Chondrocyte (in vitro differentiated cells): Measurements from ENCODE around the gene TSR3. TPM values are rescaled to one million over a fixed set of nuclear protein-coding genes. Genes with fewer than 3 reads are reported as not detected.

Experiments
- DNase-seq: peaks from one replicate; pipeline ENCODE4 v3.0.0; 2021; ENCODE audit warnings: mixed read lengths, low spot score
- H3K27ac Mint-ChIP-seq: one replicate; pipeline ENCODE4 v1.8.0; 2021; ENCODE audit warnings: mild to moderate bottlenecking, moderate library complexity, mixed read lengths; ENCODE audit not compliant: unreplicated experiment
- H3K27me3 Mint-ChIP-seq: 2 replicates; pipeline ENCODE4 v1.8.0; 2021; ENCODE audit warnings: low read depth, mixed read lengths
- H3K36me3 Mint-ChIP-seq: 2 replicates; pipeline ENCODE4 v1.8.0; 2021; ENCODE audit warnings: low read depth, mixed read lengths
- H3K4me1 Mint-ChIP-seq: 2 replicates; pipeline ENCODE4 v1.8.0; 2021; ENCODE audit warnings: low read depth, mild to moderate bottlenecking, mixed read lengths
- H3K4me3 Mint-ChIP-seq: one replicate; pipeline ENCODE4 v1.8.0; 2021; ENCODE audit warnings: mild to moderate bottlenecking, moderate library complexity, mixed read lengths; ENCODE audit not compliant: unreplicated experiment
- H3K9me3 Mint-ChIP-seq: 2 replicates; pipeline ENCODE4 v1.8.0; 2021; ENCODE audit warnings: low read depth, mixed read lengths
- total RNA-seq: library from RNA; stranded (reverse); gene quantifications from 3 replicates; pipeline ENCODE4 v1.2.1, GENCODE V29; 2021
- TF ChIP-seq, protein P1 (sequence below): fragments of 200-600 bp; sonication (generic); IDR thresholded peaks from 2 replicates; pipeline ENCODE4 v1.5.0; 2021; ENCODE audit warnings: antibody characterized with exemption, mild to moderate bottlenecking, moderate library complexity

The TSR3 gene
- total RNA-seq, 1 donor from 2014 or later: 56.0 TPM

GRCh38 chr16:1324286-1324826 lies 27.3 kb downstream of the TSR3 start:
- Mint-ChIP-seq H3K36me3 (peaks cover 16% of the 10 kb centered on the region), H3K27ac (no peak overlapping the region)
- DNase-seq: no peak

DNA sequence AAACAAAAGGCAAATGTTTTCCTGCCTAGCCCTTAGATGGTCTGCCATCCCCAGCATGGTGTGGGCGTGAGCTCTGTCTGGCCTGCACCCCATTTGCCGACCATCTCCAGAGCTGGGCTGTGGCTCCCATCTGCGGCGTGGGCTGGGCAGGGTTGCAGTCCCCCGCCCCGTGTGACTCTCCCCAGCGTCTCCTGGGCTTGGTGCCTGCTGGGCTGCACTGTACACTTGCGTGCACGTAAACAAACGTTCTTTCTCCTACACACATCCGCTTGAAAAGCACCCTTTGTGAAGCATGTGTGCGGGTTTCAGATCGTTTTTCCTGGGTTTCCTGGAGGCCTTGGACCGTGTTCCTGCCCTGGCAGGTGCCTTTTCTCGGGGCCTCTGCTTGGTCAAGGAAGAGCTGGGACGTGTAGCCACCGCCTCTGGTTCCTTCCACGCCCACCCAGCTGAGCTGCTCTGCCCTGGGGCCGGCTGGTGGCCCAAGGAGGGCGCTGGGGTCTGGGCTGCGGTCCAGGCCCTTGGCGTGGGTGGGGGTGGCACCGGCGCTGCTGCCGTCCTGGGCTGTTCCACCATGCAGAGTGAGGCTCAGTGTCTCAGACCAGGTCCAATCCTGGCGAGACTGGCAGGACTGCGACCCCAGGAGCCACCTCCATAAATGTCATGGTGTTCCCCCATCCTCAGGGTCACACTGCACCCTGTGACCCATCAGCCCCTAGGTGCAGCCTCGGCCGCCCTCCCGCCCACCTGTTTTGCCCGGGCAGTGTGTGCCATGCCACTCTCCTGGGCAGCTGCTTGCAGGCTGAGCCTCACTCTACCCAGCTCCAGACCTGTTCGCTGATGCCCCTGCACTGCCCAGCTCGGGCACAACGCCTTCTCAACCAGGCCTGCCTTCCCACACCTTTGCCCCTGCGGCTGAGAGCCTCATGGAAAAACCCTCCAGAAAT lies 28.1 kb downstream of the TSR3 start:
- H3K9me3 Mint-ChIP-seq: no peaks in the 10 kb centered on the region
- no peak overlapping the region for H3K4me3 Mint-ChIP-seq
- H3K4me1 Mint-ChIP-seq: no peaks in the 10 kb centered on the region
- peaks cover 18% of the 10 kb centered on the region for H3K36me3 Mint-ChIP-seq
- no peak for DNase-seq
- no peak overlapping the region for H3K27ac Mint-ChIP-seq
- TF ChIP-seq, protein P1, sequence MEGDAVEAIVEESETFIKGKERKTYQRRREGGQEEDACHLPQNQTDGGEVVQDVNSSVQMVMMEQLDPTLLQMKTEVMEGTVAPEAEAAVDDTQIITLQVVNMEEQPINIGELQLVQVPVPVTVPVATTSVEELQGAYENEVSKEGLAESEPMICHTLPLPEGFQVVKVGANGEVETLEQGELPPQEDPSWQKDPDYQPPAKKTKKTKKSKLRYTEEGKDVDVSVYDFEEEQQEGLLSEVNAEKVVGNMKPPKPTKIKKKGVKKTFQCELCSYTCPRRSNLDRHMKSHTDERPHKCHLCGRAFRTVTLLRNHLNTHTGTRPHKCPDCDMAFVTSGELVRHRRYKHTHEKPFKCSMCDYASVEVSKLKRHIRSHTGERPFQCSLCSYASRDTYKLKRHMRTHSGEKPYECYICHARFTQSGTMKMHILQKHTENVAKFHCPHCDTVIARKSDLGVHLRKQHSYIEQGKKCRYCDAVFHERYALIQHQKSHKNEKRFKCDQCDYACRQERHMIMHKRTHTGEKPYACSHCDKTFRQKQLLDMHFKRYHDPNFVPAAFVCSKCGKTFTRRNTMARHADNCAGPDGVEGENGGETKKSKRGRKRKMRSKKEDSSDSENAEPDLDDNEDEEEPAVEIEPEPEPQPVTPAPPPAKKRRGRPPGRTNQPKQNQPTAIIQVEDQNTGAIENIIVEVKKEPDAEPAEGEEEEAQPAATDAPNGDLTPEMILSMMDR: no peak
- no peaks in the 10 kb centered on the region for H3K27me3 Mint-ChIP-seq

More at GRCh38 chr16:1324286-1324826, 27.3 kb downstream of the TSR3 start:
- Mint-ChIP-seq H3K4me1 (no peaks in the 10 kb centered on the region), H3K9me3 (no peaks in the 10 kb centered on the region), H3K27me3 (no peaks in the 10 kb centered on the region), H3K4me3 (no peak overlapping the region)
- TF ChIP-seq, protein P1: no peak

- DNase-seq: no peak
- Mint-ChIP-seq H3K4me1 (no peaks in the 10 kb centered on the region), H3K4me3 (no peak overlapping the region), H3K27me3 (no peaks in the 10 kb centered on the region), H3K27ac (no peak overlapping the region), H3K9me3 (no peaks in the 10 kb centered on the region), H3K36me3 (peaks cover 28% of the 10 kb centered on the region)
- TF ChIP-seq, protein P1: no peak
Observed at GRCh38 chr16:1322407-1322806, 29.3 kb downstream of the TSR3 start.

- H3K4me1 Mint-ChIP-seq: no peaks in the 10 kb centered on the region
- DNase-seq: no peak
- no peaks in the 10 kb centered on the region for H3K27me3 Mint-ChIP-seq
- TF ChIP-seq, protein P1: no peak
- no peak overlapping the region for H3K4me3 Mint-ChIP-seq
- no peaks in the 10 kb centered on the region for H3K9me3 Mint-ChIP-seq
- peaks cover 37% of the 10 kb centered on the region for H3K36me3 Mint-ChIP-seq
- no peak overlapping the region for H3K27ac Mint-ChIP-seq
Observed at GRCh38 chr16:1320658-1321240, 30.9 kb downstream of the TSR3 start.

DNA sequence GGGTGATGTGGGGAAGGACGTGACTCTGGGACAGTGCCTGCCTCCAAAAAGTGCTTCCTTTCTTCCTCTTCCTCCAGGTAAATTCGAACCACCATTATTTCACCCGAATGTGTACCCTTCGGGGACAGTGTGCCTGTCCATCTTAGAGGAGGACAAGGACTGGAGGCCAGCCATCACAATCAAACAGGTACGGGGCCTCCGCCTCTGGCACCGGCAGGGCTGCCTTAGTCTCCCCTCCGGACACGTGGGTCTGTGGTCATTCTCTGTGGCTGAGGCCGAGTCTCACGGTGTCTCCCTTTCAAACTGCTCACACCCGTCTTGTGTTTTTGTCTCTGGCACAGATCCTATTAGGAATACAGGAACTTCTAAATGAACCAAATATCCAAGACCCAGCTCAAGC lies 31.6 kb downstream of the TSR3 start:
- Mint-ChIP-seq H3K9me3 (no peaks in the 10 kb centered on the region), H3K4me1 (no peaks in the 10 kb centered on the region), H3K4me3 (no peak overlapping the region), H3K27me3 (no peaks in the 10 kb centered on the region), H3K27ac (no peak overlapping the region), H3K36me3 (peaks cover 39% of the 10 kb centered on the region)
- TF ChIP-seq, protein P1: no peak
- DNase-seq: no peak
